BLaER1 (cell line): ENCODE data around the gene FLNB.

Experiments
- H3K27ac ChIP-seq: shearing (Covaris generic); formaldehyde crosslinking; 2 replicates; pipeline ENCODE4 v1.8.1; 2022
- H3K27me3 ChIP-seq: shearing (Covaris generic); formaldehyde crosslinking; 2 replicates; pipeline ENCODE4 v1.8.1; 2022
- H3K36me3 ChIP-seq: shearing (Covaris generic); formaldehyde crosslinking; 2 replicates; pipeline ENCODE4 v1.8.1; 2022
- H3K4me1 ChIP-seq: shearing (Covaris generic); formaldehyde crosslinking; 2 replicates; pipeline ENCODE4 v1.8.1; 2022
- H3K4me2 ChIP-seq: shearing (Covaris generic); formaldehyde crosslinking; 2 replicates; pipeline ENCODE4 v1.8.1; 2022
- H3K4me3 ChIP-seq: shearing (Covaris generic); formaldehyde crosslinking; 2 replicates; pipeline ENCODE4 v1.8.1; 2022
- H3K9ac ChIP-seq: shearing (Covaris generic); formaldehyde crosslinking; 2 replicates; pipeline ENCODE4 v1.8.1; 2022
- H3K9me3 ChIP-seq: shearing (Covaris generic); formaldehyde crosslinking; 2 replicates; pipeline ENCODE4 v1.8.1; 2022
- H4K20me1 ChIP-seq: shearing (Covaris generic); formaldehyde crosslinking; 2 replicates; pipeline ENCODE4 v1.8.1; 2022
- Cebpa-rat ChIP-seq: shearing (Covaris generic); IDR thresholded peaks from 2 replicates; pipeline ENCODE4 v1.8.1; 2022

Gene FLNB

DNA sequence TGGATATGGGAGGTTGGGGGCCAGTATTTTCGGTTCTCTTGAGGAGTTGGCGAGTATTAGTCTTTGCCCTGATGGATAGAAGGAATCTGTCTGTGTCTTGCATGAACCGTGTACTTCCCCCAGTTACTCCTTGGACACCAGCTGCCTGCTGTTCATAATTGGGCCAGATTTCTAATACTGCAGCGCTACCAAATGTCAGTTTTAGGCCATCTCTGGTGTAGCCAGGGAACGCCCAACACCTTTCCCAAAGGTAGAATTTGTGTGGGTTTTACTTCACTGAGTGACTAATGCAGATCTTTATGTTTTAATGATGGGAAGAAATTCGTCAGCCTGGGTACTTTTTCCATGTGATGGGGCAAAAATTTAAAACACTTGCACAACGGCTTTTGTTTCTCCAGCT, 18.4 kb downstream of the FLNB start:
- Histone ChIP-seq H3K4me2 (no peak overlapping the region), H3K9me3 (no peaks in the 10 kb centered on the region), H3K36me3 (no peaks in the 10 kb centered on the region), H3K27ac (no peak overlapping the region), H3K4me3 (no peak overlapping the region), H4K20me1 (peaks cover 57% of the 10 kb centered on the region), H3K27me3 (no peaks in the 10 kb centered on the region), H3K4me1 (0 out of 2 replicates have a peak, but pooled peaks cover 9% of the 10 kb centered on the region), H3K9ac (no peak overlapping the region)
- TF ChIP-seq Cebpa-rat = no peak

DNA sequence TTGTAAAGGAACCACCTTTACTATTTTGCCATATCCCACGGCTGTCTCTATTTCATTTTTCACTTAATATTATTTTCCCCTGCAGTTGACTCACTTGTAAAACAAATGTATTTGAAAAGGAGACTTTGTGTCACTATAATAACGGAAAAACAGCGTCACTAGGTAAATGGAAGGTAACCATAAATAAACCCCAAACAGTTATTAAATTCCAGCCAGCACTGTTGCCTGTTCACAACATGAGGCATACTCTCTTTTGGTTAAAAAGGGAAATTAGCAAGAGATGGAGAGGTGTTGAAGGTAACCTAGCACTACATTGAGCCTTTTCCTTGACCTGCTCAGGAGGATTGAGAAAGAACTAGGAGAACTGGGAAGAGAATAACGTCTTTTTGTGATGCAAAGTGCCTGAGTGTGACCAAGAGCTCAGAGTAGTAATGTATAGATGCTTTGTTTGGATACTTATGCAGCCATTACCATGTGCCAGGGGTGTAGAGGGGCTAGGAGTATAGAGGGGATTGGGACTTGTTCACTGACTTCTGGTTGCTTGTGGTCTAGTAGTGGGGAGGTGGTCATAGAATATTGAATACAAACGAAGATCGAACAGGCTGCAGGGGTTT, 19.6 kb downstream of the FLNB start:
- H3K9me3 ChIP-seq = no peaks in the 10 kb centered on the region
- no peak for TF ChIP-seq Cebpa-rat
- no peak overlapping the region for H3K27ac ChIP-seq
- H3K4me1 ChIP-seq = peaks cover 21% of the 10 kb centered on the region
- no peak overlapping the region for H3K4me3 ChIP-seq
- no peak overlapping the region for H3K4me2 ChIP-seq
- H4K20me1 ChIP-seq = peaks cover 54% of the 10 kb centered on the region
- H3K36me3 ChIP-seq = no peaks in the 10 kb centered on the region
- H3K9ac ChIP-seq = no peak overlapping the region
- H3K27me3 ChIP-seq = no peaks in the 10 kb centered on the region

- Histone ChIP-seq H4K20me1 (peaks cover 52% of the 10 kb centered on the region), H3K36me3 (no peaks in the 10 kb centered on the region), H3K4me2 (no peak overlapping the region), H3K27me3 (no peaks in the 10 kb centered on the region), H3K4me3 (no peak overlapping the region), H3K4me1 (peaks cover 21% of the 10 kb centered on the region), H3K9ac (no peak overlapping the region), H3K9me3 (no peaks in the 10 kb centered on the region), H3K27ac (no peak overlapping the region)
- no peak for TF ChIP-seq Cebpa-rat
Measured at GRCh38 chr3:58028902-58029301, 20.7 kb downstream of the FLNB start.

DNA sequence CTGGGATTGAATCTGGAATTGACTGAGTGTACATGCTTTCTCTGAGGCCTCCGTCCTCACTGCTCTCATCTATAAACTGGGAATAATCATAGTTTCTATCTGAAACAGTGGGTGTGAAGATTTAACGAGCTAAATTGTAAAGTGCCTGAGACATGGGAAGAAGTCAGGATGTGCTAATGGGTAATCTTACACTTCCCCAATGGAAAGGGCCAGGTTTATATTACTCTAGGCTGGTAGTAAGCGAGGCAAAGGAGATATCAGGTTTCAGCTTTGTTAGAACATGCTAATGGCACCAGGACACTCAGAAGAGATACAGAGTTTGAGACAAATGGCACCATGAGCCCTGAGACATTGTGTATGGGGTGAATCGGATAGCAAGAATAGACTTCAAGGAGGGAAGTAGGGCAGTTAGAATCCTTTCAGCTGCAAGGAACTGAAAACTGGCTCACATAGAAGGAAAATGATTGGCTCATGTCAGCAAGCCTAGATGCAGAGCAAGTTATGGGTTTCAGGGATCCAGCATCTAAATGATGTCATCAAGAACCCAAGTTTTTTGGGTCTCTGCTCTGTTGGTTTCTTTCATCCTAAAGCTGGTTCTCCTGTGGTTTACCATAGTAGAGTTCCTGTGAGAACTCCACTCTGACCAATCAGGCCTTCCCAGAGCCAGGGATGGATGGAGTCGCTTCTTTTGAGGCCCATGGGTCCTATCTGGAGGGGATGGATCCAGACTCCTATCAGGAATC, 21.8 kb downstream of the FLNB start:
- Histone ChIP-seq H3K9ac (no peak overlapping the region), H3K27me3 (no peaks in the 10 kb centered on the region), H4K20me1 (peaks cover 48% of the 10 kb centered on the region), H3K36me3 (no peaks in the 10 kb centered on the region; the same call in 1 of the 2 replicates), H3K27ac (no peak overlapping the region), H3K4me2 (no peak overlapping the region), H3K9me3 (no peaks in the 10 kb centered on the region), H3K4me3 (no peak overlapping the region), H3K4me1 (peaks cover 28% of the 10 kb centered on the region)
- no peak for TF ChIP-seq Cebpa-rat

GRCh38 chr3:58032186-58032585, 24.0 kb downstream of the FLNB start:
- no peak overlapping the region for H3K4me3 ChIP-seq
- peaks cover 34% of the 10 kb centered on the region for H3K4me1 ChIP-seq
- peaks cover 46% of the 10 kb centered on the region; the same call in 1 of the 2 replicates for H4K20me1 ChIP-seq
- peak overlapping the region; percentile 9; the same call in 1 of the 2 replicates for H3K4me2 ChIP-seq
- H3K27me3 ChIP-seq = no peaks in the 10 kb centered on the region
- TF ChIP-seq Cebpa-rat = no peak
- no peak overlapping the region for H3K9ac ChIP-seq
- H3K9me3 ChIP-seq = no peaks in the 10 kb centered on the region
- no peak overlapping the region for H3K27ac ChIP-seq
- H3K36me3 ChIP-seq = no peaks in the 10 kb centered on the region; the same call in 1 of the 2 replicates

- Histone ChIP-seq H3K36me3 (no peaks in the 10 kb centered on the region; the same call in 1 of the 2 replicates), H3K4me3 (no peak overlapping the region), H3K27ac (0 out of 2 replicates have a peak overlapping the region, but pooled peaks have one; percentile 1), H4K20me1 (peaks cover 46% of the 10 kb centered on the region; the same call in 1 of the 2 replicates), H3K27me3 (no peaks in the 10 kb centered on the region), H3K9me3 (no peaks in the 10 kb centered on the region), H3K4me1 (peaks cover 55% of the 10 kb centered on the region), H3K4me2 (peak overlapping the region; percentile 21), H3K9ac (no peak overlapping the region)
- TF ChIP-seq Cebpa-rat = no peak
Measured at GRCh38 chr3:58034738-58035523, 26.7 kb downstream of the FLNB start.

GRCh38 chr3:58035524-58036255, 27.5 kb downstream of the FLNB start:
- Histone ChIP-seq H3K27me3 (no peaks in the 10 kb centered on the region), H3K9ac (no peak overlapping the region), H3K36me3 (no peaks in the 10 kb centered on the region; the same call in 1 of the 2 replicates), H3K4me2 (no peak overlapping the region), H3K4me1 (peaks cover 57% of the 10 kb centered on the region), H3K27ac (no peak overlapping the region), H3K9me3 (no peaks in the 10 kb centered on the region), H3K4me3 (no peak overlapping the region), H4K20me1 (peaks cover 46% of the 10 kb centered on the region; the same call in 1 of the 2 replicates)
- TF ChIP-seq Cebpa-rat = no peak

DNA sequence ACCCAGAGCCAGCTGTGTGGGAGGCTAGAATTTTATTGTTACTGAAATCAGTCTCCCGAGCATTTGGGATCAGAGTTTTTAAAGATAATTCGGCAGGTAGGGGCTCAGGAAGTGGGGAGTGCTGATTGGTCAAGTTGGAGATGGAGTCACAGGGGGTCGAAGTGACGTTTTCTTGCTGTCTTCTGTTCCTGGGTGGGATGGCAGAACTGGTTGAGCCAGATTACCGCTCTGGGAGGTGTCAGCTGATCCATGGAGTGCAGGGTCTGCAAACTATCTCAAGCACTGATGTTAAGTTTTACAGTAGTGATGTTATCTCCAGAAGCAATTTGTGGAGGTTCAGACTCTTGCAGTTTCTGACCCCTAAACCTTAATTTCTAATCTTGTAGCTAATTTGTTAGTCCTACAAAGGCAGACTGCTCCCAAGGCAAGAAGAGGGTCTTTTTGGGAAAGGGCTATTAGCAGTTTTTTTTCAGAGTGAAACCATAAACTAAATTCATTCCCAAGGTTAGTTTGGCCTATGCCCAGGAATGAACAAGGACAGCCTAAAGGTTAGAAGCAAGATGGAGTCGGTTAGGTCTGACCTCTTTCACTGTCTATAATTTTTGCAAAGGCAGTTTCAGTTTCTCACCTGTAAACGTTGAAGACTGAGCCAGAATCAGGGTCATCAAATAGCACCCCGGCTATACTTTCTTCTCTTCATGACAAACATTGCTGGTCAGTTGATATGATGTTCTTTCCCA, 28.2 kb downstream of the FLNB start:
- no peak for TF ChIP-seq Cebpa-rat
- Histone ChIP-seq H3K4me2 (no peak overlapping the region), H3K9ac (no peak overlapping the region), H4K20me1 (peaks cover 46% of the 10 kb centered on the region; the same call in 1 of the 2 replicates), H3K27me3 (no peaks in the 10 kb centered on the region), H3K36me3 (no peaks in the 10 kb centered on the region; the same call in 1 of the 2 replicates), H3K4me3 (no peak overlapping the region), H3K27ac (no peak overlapping the region), H3K9me3 (no peaks in the 10 kb centered on the region), H3K4me1 (peaks cover 63% of the 10 kb centered on the region)
